ENCODE results near the gene UQCRC1.

The UQCRC1 gene

GRCh38 chr3:48628277-48629017, 19.0 kb upstream of the UQCRC1 start:
- no peak for DNase-seq (ENCODE audit: low read depth)
- TF ChIP-seq, protein P1, sequence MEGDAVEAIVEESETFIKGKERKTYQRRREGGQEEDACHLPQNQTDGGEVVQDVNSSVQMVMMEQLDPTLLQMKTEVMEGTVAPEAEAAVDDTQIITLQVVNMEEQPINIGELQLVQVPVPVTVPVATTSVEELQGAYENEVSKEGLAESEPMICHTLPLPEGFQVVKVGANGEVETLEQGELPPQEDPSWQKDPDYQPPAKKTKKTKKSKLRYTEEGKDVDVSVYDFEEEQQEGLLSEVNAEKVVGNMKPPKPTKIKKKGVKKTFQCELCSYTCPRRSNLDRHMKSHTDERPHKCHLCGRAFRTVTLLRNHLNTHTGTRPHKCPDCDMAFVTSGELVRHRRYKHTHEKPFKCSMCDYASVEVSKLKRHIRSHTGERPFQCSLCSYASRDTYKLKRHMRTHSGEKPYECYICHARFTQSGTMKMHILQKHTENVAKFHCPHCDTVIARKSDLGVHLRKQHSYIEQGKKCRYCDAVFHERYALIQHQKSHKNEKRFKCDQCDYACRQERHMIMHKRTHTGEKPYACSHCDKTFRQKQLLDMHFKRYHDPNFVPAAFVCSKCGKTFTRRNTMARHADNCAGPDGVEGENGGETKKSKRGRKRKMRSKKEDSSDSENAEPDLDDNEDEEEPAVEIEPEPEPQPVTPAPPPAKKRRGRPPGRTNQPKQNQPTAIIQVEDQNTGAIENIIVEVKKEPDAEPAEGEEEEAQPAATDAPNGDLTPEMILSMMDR (IDR thresholded peaks at IDR 0.05; ENCODE audit: insufficient read depth, low read depth, low read length, missing control alignments), result no peak
- no peak overlapping the region for H3K4me3 ChIP-seq (ENCODE audit: low read length)

GRCh38 chr3:48625600-48625999, 16.2 kb upstream of the UQCRC1 start:
- TF ChIP-seq, protein P1 (IDR thresholded peaks at IDR 0.05; ENCODE audit: insufficient read depth, low read depth, low read length, missing control alignments), result no peak
- H3K4me3 ChIP-seq (ENCODE audit: low read length), result no peak overlapping the region
- DNase-seq (ENCODE audit: low read depth), result no peak

DNA sequence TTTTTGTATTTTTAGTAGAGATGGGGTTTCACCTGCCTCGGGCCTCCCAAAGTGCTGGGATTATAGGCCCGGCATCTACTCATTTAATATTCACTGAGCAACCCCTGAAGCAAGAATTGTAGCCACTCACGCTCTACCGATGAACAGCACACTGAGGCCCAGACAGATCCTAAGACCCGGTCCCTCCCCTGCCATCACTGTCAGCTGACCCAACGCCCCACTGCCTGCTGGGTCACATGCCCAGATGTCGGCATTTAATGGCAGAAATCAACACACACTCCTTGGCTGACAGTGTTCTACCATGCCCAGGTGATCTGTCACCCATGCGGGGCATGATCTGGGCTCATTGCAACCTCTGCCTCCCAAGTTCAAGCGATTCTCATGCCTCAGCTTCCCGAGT, 15.3 kb upstream of the UQCRC1 start:
- no peak overlapping the region for H3K4me3 ChIP-seq (ENCODE audit: low read length)
- DNase-seq (ENCODE audit: low read depth), result no peak
- TF ChIP-seq, protein P1 (IDR thresholded peaks at IDR 0.05; ENCODE audit: insufficient read depth, low read depth, low read length, missing control alignments), result no peak

DNA sequence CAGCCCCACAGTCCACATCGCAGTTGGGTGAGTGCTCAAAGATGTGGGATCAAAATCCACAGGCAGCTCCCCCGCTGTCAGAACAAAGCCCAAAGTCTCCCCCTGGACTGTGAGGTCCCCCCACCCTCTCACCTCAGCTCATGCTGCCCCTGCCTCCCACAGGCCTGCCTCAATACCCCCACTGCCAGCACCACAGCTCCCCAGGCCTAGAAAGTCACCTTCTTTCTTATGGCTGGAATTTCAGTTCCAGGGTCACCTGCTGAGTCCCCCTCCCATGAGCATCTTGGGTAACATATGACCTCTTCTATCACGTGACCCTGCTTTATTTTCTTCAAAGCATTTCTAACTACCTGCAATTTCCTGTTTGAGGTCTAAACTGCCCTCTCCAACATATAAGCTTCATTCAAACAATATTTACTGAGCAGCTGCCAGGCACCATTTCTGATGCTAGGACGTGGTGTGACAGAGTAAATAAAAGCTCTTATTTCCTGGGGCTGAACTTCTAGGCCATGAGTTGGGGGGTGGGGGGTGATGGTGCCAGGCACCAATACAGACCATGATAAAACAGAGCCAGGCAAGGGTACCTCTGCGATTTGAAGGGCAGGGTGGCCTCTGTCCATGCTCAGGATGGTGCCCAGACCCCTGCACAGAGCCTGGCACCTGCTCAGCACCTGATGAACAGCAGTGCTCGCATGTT, 14.6 kb upstream of the UQCRC1 start:
- TF ChIP-seq, protein P1 (IDR thresholded peaks at IDR 0.05; ENCODE audit: insufficient read depth, low read depth, low read length, missing control alignments), result no peak
- no peak for DNase-seq (ENCODE audit: low read depth)
- H3K4me3 ChIP-seq (ENCODE audit: low read length), result no peak overlapping the region

- H3K4me3 ChIP-seq (ENCODE audit: low read length), result no peak within 1 kb of the TSS
- TF ChIP-seq, protein P1 (IDR thresholded peaks at IDR 0.05; ENCODE audit: insufficient read depth, low read depth, low read length, missing control alignments), result no peak
- no peak for DNase-seq (ENCODE audit: low read depth)
These were observed 12.0 kb upstream of the UQCRC1 start, which contains the start of gene TMEM89 for GRCh38 chr3:48621461-48621869. Gene TMEM89 (minus strand): TSS chr3:48621769. CDS start chr3:48621756, 13 bp downstream.

DNA sequence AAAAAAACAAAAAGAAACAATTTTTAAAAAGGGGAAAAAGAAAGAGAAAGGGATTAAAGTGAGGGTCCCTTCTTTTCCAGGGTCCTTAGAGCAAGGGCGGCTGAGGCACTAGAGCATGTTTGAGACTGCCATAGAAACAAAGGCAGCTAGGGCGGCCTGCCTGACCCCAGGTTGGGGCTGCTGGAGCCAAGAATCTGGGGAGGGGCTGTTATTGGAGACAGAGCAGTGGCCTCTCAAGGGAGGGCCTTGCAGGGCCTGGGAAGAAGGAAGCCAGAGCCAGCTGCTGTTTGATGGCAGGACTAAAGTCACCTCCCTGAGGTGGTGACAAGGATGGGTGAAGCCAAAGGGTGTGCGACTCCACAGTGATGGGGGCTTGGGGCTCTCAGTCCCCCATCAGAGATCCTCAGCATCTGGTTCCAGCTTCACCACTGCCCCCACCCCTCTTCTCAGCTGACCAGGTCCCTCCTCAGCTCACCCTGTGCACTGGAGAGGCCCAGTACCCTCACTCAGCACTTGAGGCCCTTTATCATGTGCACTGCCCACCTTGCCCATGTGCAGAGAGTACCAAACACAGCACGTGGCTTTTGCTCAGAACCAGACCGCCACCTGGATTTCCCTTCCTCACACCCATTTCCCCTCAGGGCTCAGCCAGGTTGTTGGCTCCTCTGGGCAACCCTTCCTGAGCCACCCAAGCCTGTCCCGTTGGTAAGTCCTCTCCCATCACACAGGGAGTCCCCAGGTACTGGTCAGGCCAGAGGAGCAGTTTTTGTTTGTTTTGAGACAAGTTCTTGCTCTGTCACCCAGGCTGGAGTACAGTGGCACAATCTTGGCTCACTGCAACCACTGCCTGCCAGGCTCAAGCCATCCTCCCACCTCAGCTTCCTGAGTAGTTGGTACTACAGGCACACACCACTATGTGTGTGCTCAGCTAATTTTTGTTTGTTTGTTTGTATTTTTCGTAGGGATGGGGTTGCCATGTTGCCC, 10.4 kb upstream of the UQCRC1 start:
- H3K4me3 ChIP-seq (ENCODE audit: low read length), result no peak overlapping the region
- TF ChIP-seq, protein P1 (IDR thresholded peaks at IDR 0.05; ENCODE audit: insufficient read depth, low read depth, low read length, missing control alignments), result no peak
- DNase-seq (ENCODE audit: low read depth), result no peak

Data from epithelial cell of esophagus (primary cell).